NCI-H146 treated with DMSO at 0.1 percent for 48 hours (cell line): ENCODE results near the gene MMEL1.

Experiments used
- DNase-seq: peaks from one replicate; lab custom pipeline; 2025; ENCODE audit not compliant: unreplicated experiment; lab: John Stamatoyannopoulos, UW

Gene MMEL1

DNA sequence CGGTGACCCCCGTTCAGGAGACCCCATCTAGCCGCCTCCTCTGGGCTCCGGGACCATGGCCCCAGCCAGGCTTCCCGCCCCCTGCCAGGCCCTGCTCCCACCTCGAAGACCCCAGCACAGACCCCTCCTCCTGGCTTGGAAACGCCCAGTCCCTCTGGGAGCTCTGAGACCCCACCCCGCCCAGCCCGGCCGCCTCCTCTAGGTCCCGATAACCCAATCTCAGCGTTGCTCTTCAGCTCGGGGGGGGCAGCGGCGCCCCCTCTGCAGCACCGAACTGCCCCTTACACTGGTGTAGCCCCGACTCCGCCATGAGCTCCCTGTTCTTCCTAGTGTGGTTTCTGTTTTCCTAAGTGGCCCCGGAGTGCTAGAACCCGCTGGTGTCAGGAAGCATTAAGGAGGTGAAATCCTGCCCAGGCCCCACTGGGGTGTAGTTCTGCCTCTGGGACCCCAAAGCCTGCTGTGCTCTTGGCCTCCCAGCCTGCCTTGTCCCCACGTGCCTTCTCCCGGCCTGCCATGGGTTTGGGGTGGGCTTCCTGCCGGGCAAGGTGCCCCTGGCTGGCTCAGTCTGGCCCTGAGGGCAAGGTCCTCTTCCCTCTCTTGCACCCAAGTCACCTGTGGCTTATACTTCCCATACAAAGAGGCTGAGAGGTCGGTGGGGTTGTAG lies 10.7 kb upstream of the MMEL1 start:
- DNase-seq, result no peak

DNA sequence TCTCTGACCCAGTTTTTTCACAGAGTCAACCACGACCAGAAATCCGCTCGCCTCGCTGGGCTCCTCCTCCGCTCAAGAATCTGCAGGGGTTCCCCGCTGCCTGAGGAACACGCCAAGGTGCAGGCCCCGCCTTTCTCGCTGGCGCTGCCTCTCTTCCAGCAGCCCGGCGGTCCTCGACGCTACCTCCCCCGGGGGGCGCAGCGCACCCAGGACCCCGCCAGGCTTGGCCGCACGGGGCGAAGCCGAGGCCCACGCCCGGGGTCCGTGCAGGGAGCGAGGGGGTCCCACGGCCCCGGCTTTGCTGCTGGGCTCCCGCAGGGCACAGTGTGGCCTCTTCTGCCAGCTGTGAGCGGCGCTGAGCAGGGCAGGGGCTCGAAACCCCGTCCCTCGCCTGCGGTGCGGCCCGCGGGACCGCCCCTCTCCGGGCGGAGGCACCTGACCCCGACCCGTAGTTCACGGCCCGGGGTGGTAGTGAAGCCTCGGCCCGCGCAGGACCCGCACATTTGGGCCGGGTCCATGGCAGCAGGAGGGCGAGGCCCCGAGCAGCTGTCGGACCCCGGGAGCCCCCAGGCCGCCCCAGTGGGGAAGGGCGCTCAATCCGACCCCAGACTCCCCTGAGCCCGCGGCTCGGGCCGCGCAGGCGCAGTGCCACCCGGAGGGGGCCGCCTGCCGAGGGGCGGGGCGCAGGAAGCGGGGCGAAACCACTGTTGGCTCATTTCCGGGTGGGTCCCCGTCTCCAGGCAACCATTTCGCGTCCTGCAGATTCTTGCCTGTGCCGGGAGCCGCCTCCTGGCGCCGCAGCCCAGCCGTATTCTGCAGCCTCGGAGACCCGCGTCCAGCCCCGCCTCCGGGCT lies 10.0 kb upstream of the MMEL1 start:
- peak; percentile 64 for DNase-seq

DNA sequence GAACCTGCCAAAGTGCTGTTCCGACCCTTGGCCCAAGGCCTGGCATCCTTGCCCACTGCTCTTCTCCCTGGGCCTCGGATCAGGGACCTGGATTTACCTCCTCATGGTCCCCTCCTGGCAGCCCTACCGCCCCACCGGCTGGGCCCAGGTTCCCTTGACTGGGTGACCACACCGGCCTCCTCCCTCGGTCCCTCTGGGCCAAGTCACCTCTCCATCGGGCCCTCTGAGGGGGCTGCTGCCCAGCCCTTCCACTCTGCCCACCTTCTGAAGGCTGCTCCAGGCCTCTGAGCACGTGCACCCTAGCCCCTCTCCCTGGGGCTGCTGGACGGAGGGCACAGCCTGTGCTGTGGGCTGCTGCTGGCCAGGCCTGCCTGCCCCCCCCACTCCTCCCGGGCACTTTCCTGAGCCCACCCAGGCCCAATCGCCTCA lies 9.3 kb upstream of the MMEL1 start:
- no peak for DNase-seq

DNA sequence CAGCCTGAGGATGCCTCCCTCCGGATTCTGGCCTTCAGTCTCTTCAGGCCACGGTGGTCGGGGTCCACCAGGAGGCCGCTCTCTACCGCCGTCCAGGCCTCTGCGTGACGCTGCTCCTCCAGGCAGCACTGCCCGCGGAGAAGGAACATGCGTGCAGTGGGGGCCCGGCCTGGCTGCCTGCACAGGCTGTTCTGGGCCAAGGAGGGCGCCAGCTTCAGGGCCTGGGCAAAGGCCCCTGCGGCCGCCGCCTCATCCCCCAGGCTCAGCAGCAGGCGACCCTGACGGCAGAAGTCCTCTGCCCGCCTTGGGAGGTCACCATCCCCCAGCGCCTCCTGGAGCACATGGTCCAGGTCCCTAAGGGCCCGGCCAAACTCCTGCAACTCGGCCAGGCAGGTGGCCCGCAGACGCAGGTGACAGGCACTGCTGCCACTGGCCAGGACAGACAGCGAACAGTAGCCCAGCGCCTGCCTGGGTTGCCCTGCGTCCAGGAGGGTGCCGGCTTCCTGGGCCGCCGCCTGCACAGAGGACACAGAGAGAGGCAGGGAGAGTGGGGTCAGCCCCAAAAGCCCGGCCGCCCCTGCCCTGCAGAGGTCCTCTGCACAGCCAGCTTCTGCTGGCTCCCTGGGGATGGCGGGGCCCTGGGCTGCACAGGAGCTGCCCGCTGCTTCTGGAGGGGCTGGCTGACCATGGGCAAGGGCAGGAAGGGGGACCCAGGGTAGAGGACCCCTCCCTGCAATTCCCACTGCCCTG lies 8.7 kb upstream of the MMEL1 start:
- DNase-seq, result no peak

DNA sequence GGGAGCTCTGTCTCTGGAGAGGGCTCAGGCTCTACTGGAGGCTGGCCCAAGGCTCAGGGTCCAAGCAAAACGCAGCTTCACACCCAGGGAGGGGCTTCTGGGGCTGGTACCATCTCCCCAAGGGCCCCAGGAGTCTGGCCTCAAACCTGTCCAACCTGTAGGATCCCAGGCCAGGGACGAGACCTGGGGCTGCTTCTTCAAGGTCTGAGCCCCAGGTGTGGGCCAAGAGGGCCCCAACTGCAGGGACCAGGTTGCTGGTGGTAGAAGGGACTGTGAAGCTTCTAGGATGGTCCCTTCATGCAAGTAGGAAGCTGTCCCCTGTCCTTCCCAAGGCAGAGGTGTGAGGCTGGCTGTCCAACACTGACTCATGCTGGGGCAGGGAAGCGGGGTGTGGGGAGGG lies 7.8 kb upstream of the MMEL1 start:
- DNase-seq, result no peak

DNA sequence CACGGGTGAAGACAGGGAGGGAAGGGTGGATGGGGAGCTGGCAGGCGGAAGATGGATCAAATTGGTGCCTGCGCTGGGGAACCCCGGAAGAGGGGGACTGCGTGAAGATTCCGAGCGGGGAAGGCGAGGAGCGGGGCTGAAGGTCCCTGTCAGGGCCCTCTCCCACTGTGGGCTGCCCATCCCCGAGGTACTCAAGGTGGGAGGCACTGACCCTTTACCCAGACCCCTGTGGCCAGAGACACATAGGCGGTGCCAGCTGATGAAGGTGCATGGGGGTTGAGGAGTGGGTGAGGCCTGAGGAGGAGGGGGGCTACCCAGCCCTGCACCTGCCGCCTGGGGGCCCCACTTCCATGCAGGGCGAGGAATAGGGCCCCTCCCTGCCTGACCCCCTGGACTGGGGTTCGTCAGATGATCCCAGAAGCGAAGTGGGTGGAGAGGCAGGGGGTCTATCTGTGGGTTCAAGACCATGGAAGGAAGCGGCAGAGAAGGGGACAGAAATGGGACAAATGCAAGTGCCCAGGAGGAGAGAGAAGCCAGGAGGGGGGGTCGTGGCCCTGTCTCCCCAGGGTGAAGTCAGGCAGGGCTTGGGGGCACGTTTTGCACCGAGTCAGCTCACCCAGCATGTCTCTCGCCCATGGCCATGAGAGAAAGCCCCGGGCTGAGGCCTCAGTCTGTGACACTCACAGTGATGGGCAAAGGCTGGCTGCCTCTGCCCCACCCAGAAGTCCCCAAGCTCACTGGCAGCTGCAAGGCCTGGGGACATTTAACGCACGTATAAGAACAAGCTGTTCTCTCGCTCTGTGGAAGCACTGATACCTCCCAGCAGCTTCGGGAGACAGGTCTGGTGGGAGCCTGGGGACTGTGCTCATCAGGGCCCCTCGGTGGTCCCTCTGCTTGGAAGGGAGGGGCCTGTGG lies 7.0 kb upstream of the MMEL1 start:
- DNase-seq, result no peak

DNA sequence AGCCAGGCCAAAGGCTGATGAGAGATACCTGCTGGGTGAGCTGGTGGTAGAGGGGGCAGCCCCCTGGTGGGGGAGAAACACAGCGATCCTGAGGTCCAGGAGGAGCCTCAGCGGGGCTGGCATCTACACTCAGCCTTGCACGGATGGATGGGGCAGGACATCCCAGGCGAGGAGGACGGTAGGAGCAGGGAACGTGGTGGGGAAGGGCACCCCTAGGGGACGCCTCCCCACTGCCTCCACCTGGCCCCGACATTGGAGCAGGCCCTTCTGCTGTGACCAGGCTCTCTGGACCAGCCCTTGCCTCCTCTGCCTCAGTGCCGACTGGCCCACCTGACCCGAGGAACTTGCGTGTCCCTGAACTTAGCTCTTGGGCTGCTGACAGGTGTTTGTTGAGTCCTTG lies 6.4 kb upstream of the MMEL1 start:
- DNase-seq, result no peak

DNA sequence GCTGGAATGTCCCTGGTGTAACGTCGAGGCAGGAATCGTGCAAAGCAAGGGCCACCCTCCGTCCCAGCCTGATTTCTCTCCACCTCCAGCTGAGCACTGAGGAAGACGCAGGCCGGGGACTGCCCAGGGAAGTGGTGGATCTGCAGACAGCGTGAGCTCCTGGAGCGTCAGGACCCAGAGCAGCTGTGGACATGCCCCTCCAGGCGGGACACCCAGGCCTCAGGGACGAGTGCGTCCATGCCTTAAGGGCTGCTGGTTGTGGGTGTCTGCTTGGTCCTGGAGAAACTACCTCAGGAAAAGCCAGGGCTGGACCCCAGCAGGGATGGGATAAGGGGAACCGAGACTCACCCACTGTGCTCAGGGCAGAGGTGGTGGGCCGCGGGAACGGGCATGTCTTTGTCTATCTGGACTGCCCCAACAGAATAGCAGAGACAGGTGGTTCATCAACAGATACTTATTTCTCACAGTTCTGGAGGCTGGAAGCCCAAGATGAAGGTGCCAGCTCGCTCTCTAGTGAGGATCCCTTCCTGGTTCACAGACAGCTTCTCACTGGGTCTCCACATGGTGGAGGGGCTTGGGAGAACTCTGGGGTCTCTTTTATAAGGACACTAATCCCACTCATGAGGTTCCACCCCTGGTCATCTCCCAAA lies 5.8 kb upstream of the MMEL1 start:
- DNase-seq, result no peak

DNA sequence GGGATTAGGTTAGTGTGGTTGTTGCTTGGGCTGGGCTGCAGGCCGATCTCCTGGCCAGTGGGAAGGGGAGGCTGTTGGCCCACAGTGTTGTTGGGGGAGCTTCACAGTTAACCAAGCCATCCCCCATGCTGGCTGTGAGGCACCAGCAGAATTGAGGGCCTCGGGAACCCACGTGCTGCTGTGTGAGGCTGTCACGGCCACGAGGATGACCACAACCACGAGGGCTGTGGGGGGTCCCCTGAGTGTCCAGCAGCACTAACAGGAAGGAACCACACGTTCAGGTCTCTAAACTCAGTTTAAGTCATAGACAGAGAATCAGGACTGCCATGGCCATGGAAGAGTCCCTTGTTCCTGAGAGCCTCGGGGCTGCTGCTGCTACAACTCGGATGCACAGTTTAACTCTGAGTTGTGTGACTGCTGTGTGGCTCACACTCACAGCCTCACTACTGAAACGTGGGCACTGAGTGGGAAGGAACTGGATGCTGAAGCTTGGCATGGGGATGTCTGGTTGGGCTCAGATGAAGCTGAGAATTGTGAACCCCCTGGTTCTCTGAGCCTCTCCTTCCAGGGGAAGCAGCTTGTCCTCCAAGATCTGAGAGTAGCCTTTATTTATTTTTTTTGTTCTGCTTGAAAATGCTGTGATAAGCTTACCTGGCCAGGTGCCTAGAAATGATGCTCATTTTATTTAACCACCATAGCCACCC lies 4.8 kb upstream of the MMEL1 start:
- DNase-seq, result no peak

DNA sequence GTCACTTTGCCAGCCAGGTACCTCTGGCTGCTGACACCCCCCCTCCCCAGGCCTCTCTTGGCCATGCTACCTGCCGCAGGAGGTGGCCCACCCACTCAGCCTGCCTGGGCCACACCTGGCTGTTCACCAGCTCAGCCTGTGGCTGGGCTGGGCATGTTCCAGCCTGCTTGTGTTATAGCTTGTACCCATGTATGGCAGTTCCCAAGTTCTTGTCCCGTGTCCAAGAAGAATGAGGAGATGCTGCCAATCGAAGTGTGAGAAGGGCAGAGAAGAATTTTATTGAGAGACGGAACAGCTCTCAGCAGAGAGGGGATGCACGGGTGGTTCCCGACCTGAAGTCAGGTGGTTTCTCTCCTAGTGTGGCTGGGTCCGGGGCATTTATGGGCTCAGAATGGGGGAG lies 3.9 kb upstream of the MMEL1 start:
- no peak for DNase-seq

DNA sequence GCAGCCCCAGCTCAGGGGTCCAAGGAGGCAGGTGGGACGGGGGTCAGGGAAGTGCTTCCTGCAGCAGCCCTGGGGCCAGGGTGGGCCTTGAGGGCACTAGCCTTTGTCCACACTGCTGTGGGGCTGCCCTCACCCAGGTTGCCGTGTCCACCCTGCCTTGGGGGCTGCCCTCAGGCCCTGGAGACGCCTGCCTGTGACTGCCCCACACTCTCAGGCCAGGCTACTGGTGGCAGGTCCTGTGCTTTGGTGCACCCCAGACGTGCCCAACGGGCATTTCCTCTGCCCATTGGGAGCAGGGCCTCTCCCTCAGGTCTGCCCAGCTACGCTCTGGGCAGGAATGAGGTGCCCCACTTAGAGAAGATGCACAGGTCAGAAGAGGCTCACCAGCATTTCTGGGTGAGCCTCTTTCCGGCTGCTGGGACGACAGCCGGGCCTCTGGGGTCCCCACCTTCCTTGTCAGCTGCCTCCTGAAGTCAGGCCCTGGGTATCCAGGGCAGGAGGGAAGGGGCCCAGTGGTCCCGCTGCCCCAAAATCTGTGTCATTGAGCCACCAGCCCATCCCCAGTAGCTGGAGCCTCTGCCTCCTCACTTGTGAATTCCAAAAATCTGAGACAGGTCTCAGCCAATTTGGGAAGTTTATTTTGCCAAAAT lies 2.7 kb upstream of the MMEL1 start:
- no peak for DNase-seq

DNA sequence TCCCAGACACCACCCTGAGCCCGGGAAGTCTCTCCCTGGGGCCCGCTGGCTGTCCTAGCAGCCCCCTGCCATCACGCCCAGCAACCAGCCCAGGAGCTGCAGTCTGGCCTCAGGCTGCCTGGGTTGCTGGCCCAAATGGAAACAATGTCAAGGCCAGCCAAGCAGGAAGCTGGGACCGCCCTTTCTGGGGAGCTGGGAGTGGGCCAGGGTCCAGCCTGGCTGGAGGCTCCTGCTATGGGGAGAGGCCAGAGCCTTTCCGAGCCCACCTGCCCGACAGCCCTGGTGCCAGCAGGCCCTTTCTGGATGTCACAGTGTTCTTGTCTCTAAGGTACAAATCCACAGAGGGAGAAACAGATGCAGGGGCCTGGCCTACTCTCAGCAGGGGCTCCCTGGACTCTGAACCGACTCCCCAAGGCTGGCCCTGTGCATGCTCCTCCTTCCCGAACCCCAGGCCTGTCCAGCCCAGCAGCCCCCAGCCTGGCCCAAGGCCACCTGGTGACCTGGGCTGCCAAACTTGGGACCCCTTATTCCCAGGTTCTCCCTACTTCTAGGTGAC lies 1.2 kb upstream of the MMEL1 start:
- no peak for DNase-seq

DNA sequence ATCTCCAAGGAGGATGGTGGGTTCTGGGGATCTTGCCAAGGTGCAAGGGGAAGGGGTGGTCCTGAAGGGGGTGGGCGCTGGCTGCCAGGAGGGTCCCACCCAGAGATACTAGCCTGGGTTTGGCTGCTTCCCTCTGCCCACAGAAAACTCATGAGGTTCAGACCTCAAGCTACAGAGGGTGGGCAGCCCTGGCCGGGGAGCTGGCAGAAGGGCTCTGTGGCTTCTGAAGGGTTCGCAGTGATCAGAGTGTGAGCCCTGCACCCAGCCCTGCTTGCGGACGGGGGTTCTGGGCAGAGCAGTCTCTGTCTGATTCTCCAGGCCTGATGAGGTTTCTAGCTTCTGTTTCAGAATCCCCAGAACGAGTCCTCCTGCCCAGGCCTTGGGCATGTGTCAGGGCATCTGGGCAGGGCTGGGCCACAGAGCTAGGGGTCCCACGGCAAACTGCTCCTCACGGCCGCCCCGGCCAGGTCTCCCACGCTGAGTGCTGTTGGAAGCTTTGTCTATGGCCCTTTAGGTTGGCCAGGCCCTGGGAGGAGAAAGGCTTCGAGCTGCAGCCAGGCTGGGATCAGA lies 635 bp upstream of the MMEL1 start:
- DNase-seq, result no peak

DNA sequence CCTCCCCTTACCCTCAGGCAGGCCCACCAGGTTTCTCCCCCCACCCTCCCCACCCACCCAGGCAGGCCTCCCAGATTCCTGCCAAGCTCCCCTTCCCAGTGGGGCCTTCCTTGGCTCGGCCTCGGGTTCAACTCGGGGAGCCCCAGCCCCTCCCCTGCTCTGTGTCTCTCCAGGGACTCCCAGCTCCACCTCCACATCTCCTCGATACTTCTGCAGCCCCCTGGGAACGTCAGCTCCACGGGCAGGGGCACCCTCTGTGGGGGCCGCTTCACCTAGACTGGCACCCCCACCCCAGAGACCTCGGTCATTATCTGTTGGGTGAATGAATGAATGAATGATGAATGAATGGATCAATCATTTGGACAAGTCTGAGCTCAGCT lies 775 bp downstream of the MMEL1 start:
- no peak for DNase-seq

DNA sequence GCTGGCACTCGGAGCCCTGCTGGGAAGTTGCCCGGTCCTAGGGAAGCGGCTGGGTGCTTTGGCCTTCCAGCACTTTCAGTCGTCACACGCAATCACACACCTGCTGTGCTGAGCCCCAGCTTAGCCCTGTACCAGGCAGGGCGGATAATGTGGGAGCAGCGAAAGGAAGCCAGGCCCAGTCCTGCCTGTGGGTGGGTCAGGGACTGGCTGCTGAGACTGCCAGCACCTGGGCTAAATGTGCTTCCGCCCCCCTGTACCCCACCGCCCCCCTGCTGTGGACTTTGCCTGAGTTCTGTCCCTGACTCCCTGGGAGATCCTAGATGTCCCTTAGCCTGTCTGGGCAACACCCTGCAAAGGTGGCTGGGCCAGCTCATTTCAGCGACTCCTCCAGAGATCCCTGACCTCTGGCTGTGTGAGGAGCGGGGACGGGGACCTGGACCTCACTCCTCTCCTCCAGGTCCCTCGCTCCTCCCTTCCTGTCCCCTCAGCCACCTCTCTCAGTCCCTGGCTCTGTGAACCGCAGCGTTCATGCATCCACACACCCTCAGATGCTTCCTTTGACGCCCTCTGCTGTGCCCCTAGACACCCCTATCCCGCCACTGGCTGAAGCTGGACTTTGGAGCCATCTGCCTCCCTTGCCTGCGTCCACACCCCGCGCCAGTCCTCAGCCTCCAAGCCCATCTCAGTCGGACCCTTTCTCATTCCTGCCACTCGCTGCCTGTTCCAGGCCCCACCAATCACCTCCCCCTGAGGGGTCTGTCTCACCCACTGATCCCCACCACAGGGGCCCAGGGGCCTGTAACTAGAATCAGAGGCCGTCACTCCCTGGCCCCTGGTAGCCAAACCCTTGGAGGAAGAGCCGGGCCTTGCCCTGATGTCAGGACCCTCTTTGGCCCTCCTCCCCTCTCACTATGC lies 1.4 kb downstream of the MMEL1 start:
- no peak for DNase-seq

DNA sequence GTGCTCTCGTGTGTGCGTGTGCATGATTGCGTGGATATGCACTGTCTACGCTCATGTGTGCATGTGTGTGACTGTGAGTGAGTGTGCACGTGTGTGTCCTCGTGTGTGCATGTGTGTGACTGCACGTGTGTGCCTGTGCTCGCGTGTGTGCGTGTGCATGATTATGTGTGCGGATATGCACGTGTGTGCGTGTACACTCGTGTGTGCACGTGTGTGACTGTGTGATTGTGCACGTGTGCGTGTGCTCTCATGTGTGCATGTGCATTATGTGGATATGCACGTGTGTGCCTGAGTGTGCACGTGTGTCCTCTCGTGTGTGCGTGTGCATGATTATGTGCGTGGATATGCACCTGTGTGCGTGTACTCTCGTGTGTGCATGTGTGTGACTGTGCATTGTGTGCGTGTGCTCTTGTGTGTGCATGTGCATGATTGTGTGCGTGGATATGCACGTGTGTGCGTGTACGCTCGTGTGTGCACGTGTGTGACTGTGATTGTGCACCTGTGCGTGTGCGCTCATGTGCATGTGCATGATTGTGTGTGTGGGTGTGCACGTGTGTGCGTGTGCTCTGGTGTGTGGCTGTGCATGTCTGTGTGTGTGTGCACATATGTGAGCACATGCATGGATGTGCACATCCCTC lies 2.2 kb downstream of the MMEL1 start:
- no peak for DNase-seq
